ENCODE data around the gene KIFBP. TPM values are rescaled to one million over a fixed set of nuclear protein-coding genes. Genes with fewer than 3 reads are reported as not detected.

KIFBP gene
- total and polyA plus RNA-seq, 9 of the 15 experiments (the other 6 are each of a cell fraction or from before 2014, with no cell fraction given): 5.6 to 23.2 (median 14.8) TPM

GRCh38 chr10:69057261-69057950 lies 68.8 kb downstream of the KIFBP start (continued):
- TF ChIP-seq PRDM10 (IDR thresholded peaks at IDR 0.05; ENCODE audit: partially characterized antibody) (no peak), ZNF589 (CRISPR knock-in tag; IDR thresholded peaks at IDR 0.05; ENCODE audit: low read depth) (0 out of 2 replicates have a peak, but pooled peaks have one; percentile 35), CLOCK (CRISPR knock-in tag; IDR thresholded peaks at IDR 0.05; ENCODE audit: borderline replicate concordance) (no peak), MBD2 (IDR thresholded peaks at IDR 0.05; ENCODE audit: borderline replicate concordance, low read depth) (no peak), SREBF1 (IDR thresholded peaks at IDR 0.05; ENCODE audit: borderline replicate concordance, low read depth, low read length) (no peak)

All from K562 (cell line).